ENCODE measurements around the gene SCN1A. TPM values are rescaled to one million over a fixed set of nuclear protein-coding genes. Genes with fewer than 3 reads are reported as not detected.

SCN1A gene
- total and polyA plus RNA-seq, 2 of the 8 experiments (the other 6 are each of a cell fraction or from before 2014, with no cell fraction given) = 0.18 to 1.9 TPM

GRCh38 chr2:166042768-166043390, 84.9 kb downstream of the SCN1A start:
- Histone ChIP-seq H3K23ac (ENCODE audit: insufficient read length) (no peak overlapping the region), H2BK120ac (replicated peaks; ENCODE audit: low read depth, low read length) (no peak overlapping the region), H3K23me2 (ENCODE audit: low read depth, low read length) (no peaks in the 10 kb centered on the region; the same call in 1 of the 2 replicates), H2BK12ac (ENCODE audit: low read depth, low read length) (no peak overlapping the region), H3K79me1 (ENCODE audit: low read depth, low read length) (no peaks in the 10 kb centered on the region), H2BK5ac (ENCODE audit: low read depth, low read length) (no peak overlapping the region), H3K79me2 (ENCODE audit: control insufficient read depth in 1 of 2, insufficient read depth in 2 of 2, low read length in 2 of 2) (no peaks in the 10 kb centered on the region), H3K14ac (ENCODE audit: insufficient read length) (no peak overlapping the region), H3K56ac (replicated peaks; ENCODE audit: insufficient read length, low read depth, low read length) (no peak overlapping the region), H2AFZ (ENCODE audit: low read length) (no peak overlapping the region), H3K4me3 (ENCODE audit: extremely low read depth in 1 of 4, insufficient read depth in 2 of 4, low read depth in 3 of 4, low read length in 4 of 4) (no peak overlapping the region), H3K4me1 (replicated peaks in 1 of 4; ENCODE audit: control insufficient read depth in 3 of 4, insufficient read depth in 4 of 4, low read length in 3 of 4) (no peaks in the 10 kb centered on the region; a peak in 2 of 7 replicates), H4K5ac (ENCODE audit: insufficient read length, low read depth, low read length) (no peak overlapping the region), H2BK15ac (ENCODE audit: low read length) (no peak overlapping the region), H4K20me1 (replicated peaks in 1 of 2; ENCODE audit: control insufficient read depth in 1 of 2, insufficient read depth in 2 of 2, low read length in 2 of 2) (no peaks in the 10 kb centered on the region), H3K27ac (ENCODE audit: low read depth, low read length) (no peak overlapping the region), H3K9ac (replicated peaks in 1 of 4; ENCODE audit: extremely low read depth in 1 of 4, low read depth in 3 of 4, low read length in 3 of 4) (no peak overlapping the region), H2BK20ac (ENCODE audit: low read length) (no peak overlapping the region), H2AK5ac (ENCODE audit: low read depth, low read length) (no peak overlapping the region), H3K18ac (ENCODE audit: extremely low read depth, low read length) (no peak overlapping the region), H3K4me2 (ENCODE audit: insufficient read depth in 1 of 2, low read depth in 2 of 2, low read length in 2 of 2) (no peak overlapping the region), H3K36me3 (ENCODE audit: control insufficient read depth in 2 of 4, insufficient read depth in 4 of 4, low read length in 3 of 4) (no peaks in the 10 kb centered on the region), H4K8ac (ENCODE audit: extremely low read depth, insufficient read depth, low read length) (no peak overlapping the region), H3K4ac (replicated peaks; ENCODE audit: insufficient read length, low read depth, low read length) (no peak overlapping the region), H4K91ac (replicated peaks; ENCODE audit: insufficient read length, low read length) (no peak overlapping the region), H3K9me3 (ENCODE audit: insufficient read depth in 2 of 2, low read depth in 1 of 2, low read length in 1 of 2) (no peaks in the 10 kb centered on the region), H3K27me3 (replicated peaks in 1 of 4; ENCODE audit: control insufficient read depth in 3 of 4, extremely low read depth in 1 of 4, insufficient read depth in 3 of 4, low read length in 3 of 4) (no peaks in the 10 kb centered on the region)
- no peak for DNase-seq (ENCODE audit: low read depth in 1 of 2, low spot score in 2 of 2)
- ChIA-PET CTCF (ENCODE audit: partially characterized antibody) (no interaction called here), POLR2A (ENCODE audit: partially characterized antibody) (no interaction called here)
- no peak for FAIRE-seq
- TF ChIP-seq RNF2 (IDR thresholded peaks at IDR 0.05; ENCODE audit: borderline replicate concordance, low read depth, low read length, missing control alignments, poor library complexity, severe bottlenecking) (no peak), EGR1 (IDR thresholded peaks at IDR 0.05; ENCODE audit: borderline replicate concordance, low read depth, low read length) (no peak), CHD1 (IDR thresholded peaks at IDR 0.05; ENCODE audit: low read depth, low read length) (no peak), KDM1A (IDR thresholded peaks at IDR 0.05; ENCODE audit: borderline replicate concordance, low read length) (no peak), GTF2F1 (IDR thresholded peaks at IDR 0.05; ENCODE audit: borderline replicate concordance, low read depth, low read length) (no peak), CBX5 (IDR thresholded peaks at IDR 0.05; ENCODE audit: low read depth, low read length) (no peak), SP2 (IDR thresholded peaks at IDR 0.05; ENCODE audit: low read length) (no peak), POU5F1 (IDR thresholded peaks at IDR 0.05; ENCODE audit: low read depth, low read length) (no peak), SP4 (IDR thresholded peaks at IDR 0.05; ENCODE audit: low read length) (no peak), E2F6 (IDR thresholded peaks at IDR 0.05) (no peak), JUN (IDR thresholded peaks at IDR 0.05; ENCODE audit: low read depth, low read length) (no peak)
- TF ChIP-seq, protein P1, sequence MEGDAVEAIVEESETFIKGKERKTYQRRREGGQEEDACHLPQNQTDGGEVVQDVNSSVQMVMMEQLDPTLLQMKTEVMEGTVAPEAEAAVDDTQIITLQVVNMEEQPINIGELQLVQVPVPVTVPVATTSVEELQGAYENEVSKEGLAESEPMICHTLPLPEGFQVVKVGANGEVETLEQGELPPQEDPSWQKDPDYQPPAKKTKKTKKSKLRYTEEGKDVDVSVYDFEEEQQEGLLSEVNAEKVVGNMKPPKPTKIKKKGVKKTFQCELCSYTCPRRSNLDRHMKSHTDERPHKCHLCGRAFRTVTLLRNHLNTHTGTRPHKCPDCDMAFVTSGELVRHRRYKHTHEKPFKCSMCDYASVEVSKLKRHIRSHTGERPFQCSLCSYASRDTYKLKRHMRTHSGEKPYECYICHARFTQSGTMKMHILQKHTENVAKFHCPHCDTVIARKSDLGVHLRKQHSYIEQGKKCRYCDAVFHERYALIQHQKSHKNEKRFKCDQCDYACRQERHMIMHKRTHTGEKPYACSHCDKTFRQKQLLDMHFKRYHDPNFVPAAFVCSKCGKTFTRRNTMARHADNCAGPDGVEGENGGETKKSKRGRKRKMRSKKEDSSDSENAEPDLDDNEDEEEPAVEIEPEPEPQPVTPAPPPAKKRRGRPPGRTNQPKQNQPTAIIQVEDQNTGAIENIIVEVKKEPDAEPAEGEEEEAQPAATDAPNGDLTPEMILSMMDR (IDR thresholded peaks at IDR 0.05; ENCODE audit: control extremely low read depth in 1 of 3, insufficient read depth in 1 of 3, low read depth in 1 of 3, low read length in 3 of 3) = no peak
